HG02981 (cell line): ENCODE data around the gene PRKCZ.
"Not testable (repeated sequence)": the region's sequence is repeated elsewhere in the genome, so short reads cannot be mapped to it uniquely, and the experiment has no call there.

Source experiments
- ATAC-seq: cut with Tn5 transposase; IDR thresholded peaks from one replicate; pipeline ENCODE4 v1.9.1; 2021; ENCODE audit warnings: mild to moderate bottlenecking, moderate library complexity; ENCODE audit not compliant: unreplicated experiment

The PRKCZ gene

GRCh38 chr1:2110738-2111673, 60.8 kb downstream of the PRKCZ start:
- ATAC-seq: no peak

GRCh38 chr1:2111674-2112035, 61.4 kb downstream of the PRKCZ start:
- ATAC-seq: no peak

- ATAC-seq: no peak
Measured at GRCh38 chr1:2112280-2112701, 62.1 kb downstream of the PRKCZ start.

GRCh38 chr1:2113620-2114135, 63.5 kb downstream of the PRKCZ start:
- no peak for ATAC-seq

GRCh38 chr1:2114635-2115007, 64.4 kb downstream of the PRKCZ start:
- not testable (repeated sequence) for ATAC-seq

GRCh38 chr1:2115008-2115641, 64.9 kb downstream of the PRKCZ start:
- ATAC-seq: no peak

GRCh38 chr1:2115702-2116341, 65.6 kb downstream of the PRKCZ start:
- no peak for ATAC-seq

GRCh38 chr1:2119886-2120285, 69.7 kb downstream of the PRKCZ start:
- ATAC-seq: no peak

GRCh38 chr1:2121101-2121691, 71.0 kb downstream of the PRKCZ start:
- no peak for ATAC-seq

- ATAC-seq: not testable (repeated sequence)
Measured at GRCh38 chr1:2121794-2122193, 71.6 kb downstream of the PRKCZ start.

GRCh38 chr1:2124446-2125198, 74.4 kb downstream of the PRKCZ start:
- no peak for ATAC-seq

- no peak for ATAC-seq
Measured at GRCh38 chr1:2125350-2126211, 75.4 kb downstream of the PRKCZ start.

- no peak for ATAC-seq
Measured at GRCh38 chr1:2126331-2127186, 76.3 kb downstream of the PRKCZ start.

- ATAC-seq: no peak
Measured at GRCh38 chr1:2127187-2128145, 77.3 kb downstream of the PRKCZ start.

GRCh38 chr1:2128189-2128901, 78.1 kb downstream of the PRKCZ start:
- ATAC-seq: no peak

- ATAC-seq: no peak
Measured at GRCh38 chr1:2129256-2129943, 79.2 kb downstream of the PRKCZ start.
